22Rv1 (cell line): Measurements from ENCODE around the gene SLC5A1.

Source experiments
- H3K27ac ChIP-seq: fragments of 450-650 bp; 2 replicates; pipeline ENCODE4 v1.5.1; 2017
- ZFX ChIP-seq: fragments of 450-650 bp; IDR thresholded peaks from 2 replicates; pipeline ENCODE4 v1.6.1; 2017; ENCODE audit warnings: antibody characterized with exemption, borderline replicate concordance
- TF ChIP-seq, protein P1 (sequence below): fragments of 450-650 bp; IDR thresholded peaks from 2 replicates; pipeline ENCODE4 v1.5.1; 2017; ENCODE audit warnings: mild to moderate bottlenecking

SLC5A1 gene

DNA sequence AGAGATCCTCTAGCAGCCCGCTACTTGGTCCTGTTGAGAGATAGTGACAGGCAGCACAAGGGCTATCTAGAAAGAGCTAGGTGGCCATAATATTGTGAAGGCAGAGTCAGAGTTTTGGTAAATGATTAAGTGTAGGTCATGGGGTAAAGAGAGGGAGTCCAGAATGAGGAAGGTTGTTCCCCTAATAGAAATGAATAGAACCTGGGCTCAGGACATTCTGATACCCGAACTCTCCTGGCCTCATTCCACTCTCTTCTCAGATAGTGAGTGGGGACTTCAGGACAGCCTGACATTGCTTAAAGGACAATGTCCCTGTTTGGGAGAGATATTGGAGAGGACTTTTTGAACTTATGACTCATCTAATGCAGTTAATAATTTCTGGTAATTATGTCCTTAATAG lies 20.6 kb downstream of the SLC5A1 start:
- H3K27ac ChIP-seq = no peak overlapping the region
- TF ChIP-seq ZFX = no peak
- TF ChIP-seq, protein P1, sequence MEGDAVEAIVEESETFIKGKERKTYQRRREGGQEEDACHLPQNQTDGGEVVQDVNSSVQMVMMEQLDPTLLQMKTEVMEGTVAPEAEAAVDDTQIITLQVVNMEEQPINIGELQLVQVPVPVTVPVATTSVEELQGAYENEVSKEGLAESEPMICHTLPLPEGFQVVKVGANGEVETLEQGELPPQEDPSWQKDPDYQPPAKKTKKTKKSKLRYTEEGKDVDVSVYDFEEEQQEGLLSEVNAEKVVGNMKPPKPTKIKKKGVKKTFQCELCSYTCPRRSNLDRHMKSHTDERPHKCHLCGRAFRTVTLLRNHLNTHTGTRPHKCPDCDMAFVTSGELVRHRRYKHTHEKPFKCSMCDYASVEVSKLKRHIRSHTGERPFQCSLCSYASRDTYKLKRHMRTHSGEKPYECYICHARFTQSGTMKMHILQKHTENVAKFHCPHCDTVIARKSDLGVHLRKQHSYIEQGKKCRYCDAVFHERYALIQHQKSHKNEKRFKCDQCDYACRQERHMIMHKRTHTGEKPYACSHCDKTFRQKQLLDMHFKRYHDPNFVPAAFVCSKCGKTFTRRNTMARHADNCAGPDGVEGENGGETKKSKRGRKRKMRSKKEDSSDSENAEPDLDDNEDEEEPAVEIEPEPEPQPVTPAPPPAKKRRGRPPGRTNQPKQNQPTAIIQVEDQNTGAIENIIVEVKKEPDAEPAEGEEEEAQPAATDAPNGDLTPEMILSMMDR = no peak

DNA sequence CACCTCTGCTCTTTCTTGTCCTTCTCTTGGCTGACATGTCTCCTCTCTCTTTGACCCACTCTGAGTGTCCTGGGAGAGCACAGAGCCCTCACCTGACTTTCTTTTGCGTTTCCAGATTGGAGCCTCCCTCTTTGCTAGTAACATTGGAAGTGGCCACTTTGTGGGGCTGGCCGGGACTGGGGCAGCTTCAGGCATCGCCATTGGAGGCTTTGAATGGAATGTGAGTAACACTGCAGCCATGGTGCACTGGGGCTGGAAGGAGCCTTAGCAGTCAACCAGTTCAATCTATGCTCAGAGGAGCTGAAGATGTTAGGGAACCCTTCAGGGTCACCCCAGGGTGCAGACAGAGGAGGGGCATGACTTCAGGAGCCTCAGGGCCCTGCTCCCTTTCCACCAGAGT lies 23.8 kb downstream of the SLC5A1 start:
- no peak overlapping the region for H3K27ac ChIP-seq
- no peak for TF ChIP-seq ZFX
- TF ChIP-seq, protein P1 = no peak

DNA sequence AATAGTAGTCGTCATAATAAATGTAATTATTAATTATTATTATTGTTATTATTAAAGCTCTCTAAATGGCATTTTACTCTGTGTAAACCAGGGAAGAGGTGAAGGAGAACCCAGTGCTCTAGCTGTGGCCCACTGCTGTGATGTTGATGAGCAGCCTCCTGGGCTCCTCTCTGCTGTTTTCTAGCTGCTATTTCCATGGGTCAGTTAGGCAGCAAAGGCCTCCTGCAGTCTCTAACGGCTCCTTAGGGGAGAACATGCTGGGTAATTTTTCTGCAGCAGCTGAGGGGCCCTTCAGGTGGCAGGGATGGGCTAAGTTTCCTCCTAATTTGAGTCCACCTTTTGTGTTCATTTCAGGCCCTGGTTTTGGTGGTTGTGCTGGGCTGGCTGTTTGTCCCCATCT lies 24.6 kb downstream of the SLC5A1 start:
- no peak for TF ChIP-seq ZFX
- no peak overlapping the region for H3K27ac ChIP-seq

DNA sequence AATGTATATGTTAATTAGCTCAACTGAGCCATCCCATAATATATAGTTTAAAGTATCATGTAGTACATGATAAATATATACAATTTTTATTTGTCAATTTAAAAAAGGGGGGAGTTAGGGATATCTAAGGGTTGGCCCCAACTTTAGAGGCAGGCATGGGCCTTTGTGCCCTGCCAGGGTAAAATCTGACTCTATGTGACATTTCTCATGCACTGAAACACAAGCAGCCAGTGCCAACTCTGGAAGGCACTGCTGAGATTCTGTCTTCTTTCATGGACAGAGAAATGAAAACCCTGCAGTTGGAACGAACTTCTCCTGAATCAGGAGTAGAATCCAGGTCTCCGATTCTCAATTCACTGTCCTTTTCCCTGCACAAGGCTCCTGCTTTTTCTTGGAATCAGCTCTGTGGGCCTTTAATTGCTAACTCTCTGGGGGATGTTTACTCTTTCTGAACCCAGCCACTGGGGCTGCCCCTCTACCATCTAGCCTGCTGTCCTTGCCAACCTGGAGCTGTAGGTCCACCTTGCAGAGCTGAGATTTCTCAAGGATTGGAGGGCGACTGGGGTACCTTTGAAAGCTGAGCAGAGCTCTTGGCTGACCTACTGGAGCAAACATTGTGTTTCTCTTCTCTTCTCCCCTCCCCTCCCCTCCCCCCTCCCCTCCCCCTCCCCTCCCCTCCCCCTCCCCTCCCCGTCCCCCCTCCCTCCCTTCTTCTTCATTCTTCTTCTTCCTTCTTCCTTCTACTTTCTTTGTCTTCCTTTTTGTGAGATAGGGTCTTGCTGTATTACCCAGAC lies 26.7 kb downstream of the SLC5A1 start:
- TF ChIP-seq ZFX = no peak
- TF ChIP-seq, protein P1 = no peak
- H3K27ac ChIP-seq = no peak overlapping the region

DNA sequence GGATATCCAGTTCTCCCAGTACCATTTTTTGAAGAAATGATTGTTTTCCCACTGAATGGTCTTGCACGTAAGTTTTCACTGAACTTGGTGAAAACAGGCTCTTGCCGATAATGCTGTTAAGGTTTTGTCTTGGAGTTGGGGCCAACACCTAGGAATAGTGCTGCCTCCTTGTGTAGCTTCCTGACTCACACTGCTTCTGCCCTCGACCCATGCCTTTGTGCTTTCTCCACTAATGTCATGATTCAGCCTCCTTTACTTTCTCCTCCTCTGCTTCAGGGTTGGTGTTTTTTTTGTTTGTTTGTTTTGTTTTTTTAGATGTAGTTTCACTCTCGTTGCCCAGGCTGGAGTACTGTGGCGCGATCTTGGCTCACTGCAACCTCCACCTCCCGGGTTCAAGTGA lies 30.2 kb downstream of the SLC5A1 start:
- H3K27ac ChIP-seq = no peak overlapping the region
- no peak for TF ChIP-seq ZFX
- TF ChIP-seq, protein P1 = no peak

DNA sequence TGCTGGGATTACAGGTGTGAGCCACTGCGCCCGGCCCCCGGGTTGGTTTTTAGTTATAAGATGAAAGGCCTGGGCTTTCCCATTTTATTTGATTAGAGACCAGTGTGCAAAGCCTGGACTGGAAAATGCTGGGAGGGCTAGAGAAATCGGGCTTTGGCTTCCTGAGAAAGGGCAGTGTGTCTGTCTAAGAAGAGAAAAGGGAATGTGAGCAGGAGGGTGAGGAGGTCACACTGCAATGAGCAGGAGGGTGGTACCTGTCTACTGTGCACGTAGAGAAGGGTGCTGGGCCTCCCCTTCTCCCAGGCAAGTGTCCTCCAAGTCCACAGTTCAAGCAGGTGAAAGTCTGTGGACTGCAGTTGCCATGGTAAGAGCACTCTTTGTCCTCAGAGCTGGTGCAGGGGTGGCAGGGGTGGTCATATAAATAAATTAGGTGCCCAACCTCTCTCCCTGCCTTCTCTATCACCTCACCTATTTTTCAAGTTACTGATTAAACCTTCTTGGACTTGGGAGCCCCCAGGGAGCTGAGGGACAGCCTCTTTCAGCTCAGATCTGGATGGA lies 30.8 kb downstream of the SLC5A1 start:
- H3K27ac ChIP-seq = no peak overlapping the region
- TF ChIP-seq, protein P1 = no peak
- TF ChIP-seq ZFX = no peak

DNA sequence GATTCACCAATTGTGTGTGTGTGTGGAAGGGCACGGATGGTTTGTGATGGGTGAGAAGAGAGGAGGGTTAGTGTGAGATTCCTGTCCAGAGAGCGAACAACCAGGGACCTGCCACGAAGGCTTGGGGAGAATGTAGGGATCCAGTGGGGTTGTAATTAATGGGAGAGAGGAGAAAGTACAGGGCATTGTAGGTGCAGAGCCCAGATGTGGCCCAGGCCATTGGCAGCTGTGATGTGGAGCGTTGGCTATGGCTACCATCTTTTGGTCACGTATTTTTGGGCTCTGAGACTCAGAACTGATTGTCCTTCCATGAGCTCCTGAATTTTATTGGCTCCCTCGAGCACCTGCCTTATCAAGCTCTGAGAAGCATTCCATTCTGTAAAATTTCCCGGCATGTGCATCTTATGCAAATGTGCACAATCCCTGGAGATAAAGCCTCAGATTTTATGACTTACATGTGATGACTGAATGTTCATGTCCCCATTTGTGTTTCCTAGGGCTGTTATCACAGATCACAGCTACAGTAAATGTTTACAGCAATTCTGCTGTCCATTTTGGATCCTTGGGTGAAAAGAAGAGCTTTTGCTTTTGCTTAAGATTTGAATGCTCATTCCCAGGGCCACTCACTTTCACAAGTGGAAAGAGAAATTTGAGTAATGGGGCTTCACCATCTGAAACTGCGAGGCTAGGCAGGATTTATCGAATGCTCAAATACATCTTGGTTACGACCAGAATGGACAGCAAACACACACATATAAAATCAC lies 33.1 kb downstream of the SLC5A1 start:
- H3K27ac ChIP-seq = no peak overlapping the region
- TF ChIP-seq ZFX = no peak
- TF ChIP-seq, protein P1 = no peak
